GM19324 (cell line): Measurements from ENCODE around the gene KAT6B.
"Not testable (repeated sequence)": the region's sequence is repeated elsewhere in the genome, so short reads cannot be mapped to it uniquely, and the experiment has no call there.

Source experiments
- ATAC-seq: cut with Tn5 transposase; IDR thresholded peaks from one replicate; pipeline ENCODE4 v1.9.1; 2021; ENCODE audit warnings: mild to moderate bottlenecking, moderate library complexity; ENCODE audit not compliant: unreplicated experiment, low FRiP score

Gene KAT6B

GRCh38 chr10:74883428-74883827 lies 57.0 kb downstream of the KAT6B start:
- ATAC-seq = no peak

GRCh38 chr10:74887614-74888284 lies 61.3 kb downstream of the KAT6B start:
- ATAC-seq = no peak

DNA sequence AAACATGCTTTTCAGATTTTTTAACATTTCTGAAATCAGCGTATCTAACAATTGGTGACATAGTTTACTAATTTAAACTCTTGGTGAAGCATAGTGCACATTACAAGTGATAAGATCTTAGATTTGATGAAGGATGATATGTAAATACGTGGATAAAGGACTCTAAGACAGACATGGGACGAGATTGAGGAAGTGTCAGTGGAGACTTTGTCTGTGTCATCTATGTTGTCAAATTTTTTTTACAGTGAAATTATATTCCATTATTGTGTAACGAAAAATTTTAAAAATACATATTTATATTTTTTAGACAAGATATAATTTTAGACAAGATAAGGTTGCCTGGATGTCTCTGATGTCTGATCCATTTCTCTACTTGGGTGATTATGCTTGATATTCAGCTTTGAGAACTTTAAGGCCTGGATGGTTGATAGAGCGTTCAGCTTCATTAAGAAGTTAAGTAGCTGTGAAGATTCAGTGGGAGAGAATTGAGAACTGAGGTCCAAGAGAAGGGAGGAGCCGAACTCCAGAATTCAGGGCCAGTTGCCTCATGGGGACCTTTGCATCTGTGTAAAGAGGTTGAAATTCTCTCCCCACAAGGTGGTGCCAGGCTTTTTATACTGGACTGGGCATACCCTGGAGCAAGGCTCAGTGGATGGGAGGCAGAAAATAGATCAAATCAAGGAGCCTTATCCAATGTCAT lies 62.7 kb downstream of the KAT6B start:
- ATAC-seq = no peak

DNA sequence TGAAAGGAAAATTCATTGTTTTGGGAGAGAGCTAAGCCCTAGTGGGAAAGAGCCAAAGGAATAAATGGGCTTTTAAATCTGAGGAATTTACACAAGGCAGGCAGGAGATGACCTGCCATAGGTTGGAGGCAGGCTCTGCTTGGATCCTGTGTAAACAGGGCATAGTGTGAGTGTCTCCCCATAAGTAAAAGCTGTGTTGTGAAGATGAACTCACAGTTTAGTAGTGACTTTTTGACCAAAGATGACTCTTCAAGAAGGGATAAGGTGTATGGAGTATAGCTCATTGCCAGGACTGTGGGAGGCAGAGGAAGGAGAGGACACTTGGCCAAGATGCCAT lies 63.2 kb downstream of the KAT6B start:
- no peak for ATAC-seq

GRCh38 chr10:74890460-74890859 lies 64.1 kb downstream of the KAT6B start:
- ATAC-seq = no peak

GRCh38 chr10:74891053-74891452 lies 64.7 kb downstream of the KAT6B start:
- no peak for ATAC-seq

DNA sequence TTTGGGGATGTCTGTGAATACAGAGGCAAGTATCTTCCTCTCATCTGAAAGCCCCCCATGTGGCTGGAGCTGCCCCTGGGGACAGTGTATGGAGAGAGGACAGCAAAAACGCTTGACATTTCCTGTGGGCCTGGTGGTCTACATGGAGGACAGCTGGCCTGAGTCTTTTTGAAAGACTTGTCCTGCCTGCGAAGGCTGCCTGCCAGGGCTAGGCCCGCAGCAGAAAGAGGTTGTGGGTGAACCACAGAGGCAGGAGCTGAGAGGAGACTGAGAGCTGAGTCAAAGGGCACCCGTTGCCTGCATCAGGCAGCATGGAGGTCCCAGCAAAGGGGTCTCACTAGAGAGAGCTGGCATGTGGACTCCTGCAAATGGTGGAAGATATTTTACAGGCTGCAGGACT lies 66.4 kb downstream of the KAT6B start:
- ATAC-seq = no peak

DNA sequence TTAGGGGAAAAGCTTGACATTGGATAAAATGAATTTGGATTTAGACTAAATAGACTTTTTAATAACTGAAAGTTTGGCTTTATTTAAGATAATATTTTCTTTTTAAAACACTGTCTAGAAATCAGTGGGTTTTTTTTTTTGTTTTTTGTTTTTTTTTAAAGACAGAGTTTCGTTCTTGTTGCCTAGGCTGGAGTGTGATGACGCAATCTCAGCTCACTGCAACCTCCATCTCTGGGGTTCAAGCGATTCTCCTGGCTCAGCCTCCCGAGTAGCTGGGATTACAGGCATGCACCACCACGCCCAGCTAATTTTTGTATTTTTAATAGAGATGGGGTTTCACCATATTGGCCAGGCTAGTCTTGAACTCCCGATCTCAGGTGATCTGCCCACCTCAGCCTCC lies 66.9 kb downstream of the KAT6B start:
- ATAC-seq = not testable (repeated sequence)

- no peak for ATAC-seq
Measured at GRCh38 chr10:74896788-74897527, 70.6 kb downstream of the KAT6B start.

DNA sequence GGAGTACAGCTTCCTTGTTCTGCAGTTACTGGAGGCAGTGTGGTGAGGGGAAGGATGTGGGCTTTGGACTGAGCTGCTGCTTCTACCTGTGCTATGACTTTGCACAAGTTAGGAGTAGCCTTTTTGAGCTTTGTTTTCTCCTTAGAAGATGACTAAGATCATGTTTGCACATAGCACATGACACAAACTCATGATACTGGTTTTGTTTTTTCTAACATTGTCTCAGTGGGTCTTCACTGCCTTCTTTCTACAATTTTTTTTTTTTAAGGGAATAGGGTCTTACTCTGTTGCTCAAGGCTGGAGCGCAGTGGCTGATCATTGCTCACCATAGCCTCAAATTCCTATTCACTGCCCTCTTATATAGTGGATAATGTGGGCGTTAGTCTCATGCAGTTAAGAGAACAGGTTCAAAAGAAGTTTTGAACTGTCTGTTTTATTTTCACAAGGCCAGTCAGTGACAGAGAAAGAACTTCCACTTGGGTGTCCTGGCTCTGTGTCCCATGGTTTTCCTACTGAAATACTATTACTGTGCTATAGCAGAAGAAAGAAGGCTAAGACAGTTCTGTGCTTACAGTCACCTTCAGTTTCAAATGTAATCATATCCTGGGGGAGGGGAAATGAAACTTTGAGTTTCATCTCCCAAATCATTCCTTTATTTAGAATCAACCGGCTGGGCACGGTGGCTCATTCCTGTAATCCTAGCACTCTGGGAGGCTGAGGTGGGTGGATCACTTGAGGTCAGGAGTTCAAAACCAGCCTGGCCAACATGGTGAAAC lies 72.0 kb downstream of the KAT6B start:
- no peak for ATAC-seq

DNA sequence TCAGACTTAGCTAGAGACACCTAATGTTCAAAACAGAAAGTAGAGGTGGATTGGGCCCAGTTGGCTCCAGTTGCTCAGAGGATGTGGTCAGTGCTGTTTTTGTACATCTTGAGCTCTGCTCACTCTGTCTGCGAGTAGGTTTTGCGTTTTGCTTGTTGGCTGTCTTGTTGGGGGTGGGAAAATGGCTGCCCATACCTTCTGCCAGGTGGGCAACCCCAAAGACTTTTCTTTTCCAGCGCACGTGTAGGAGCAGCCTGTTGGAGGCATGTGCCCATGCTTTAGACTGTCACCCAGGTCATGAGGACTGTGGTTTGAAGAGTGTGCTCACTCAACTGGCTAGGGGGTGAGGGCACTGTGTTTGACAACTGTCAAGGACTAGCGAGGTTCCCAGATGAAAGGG lies 73.9 kb downstream of the KAT6B start:
- ATAC-seq = peak; percentile 59

GRCh38 chr10:74901301-74901700 lies 74.9 kb downstream of the KAT6B start:
- ATAC-seq = no peak

DNA sequence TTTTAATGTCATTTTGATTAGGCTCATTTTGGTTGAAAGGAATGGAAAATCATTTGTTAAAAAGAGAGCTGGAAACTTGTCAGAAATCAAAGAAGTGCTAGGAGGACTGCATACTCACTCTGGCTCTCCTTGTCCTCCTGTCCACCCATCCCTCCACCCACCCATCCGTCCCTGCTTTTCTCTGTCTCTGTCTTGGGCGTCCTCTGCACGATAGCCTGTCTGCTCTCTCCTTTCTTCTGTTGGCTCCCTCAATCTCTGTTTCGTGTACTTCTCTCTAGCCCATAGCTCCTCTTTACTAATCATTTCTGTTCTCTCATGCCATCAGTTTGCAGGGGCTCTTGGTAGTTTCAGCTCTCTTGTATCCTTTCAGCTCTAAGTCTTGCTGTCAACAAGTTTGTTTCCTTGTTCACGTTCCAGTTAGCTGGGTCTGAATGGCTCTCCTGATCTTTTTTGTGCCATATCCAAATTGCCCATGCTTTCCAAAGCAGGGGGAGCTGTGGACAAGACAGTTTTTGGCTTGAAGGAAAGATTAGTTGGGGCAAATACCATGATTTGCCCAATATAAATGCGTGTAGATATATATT lies 75.6 kb downstream of the KAT6B start:
- ATAC-seq = no peak

GRCh38 chr10:74903491-74903890 lies 77.1 kb downstream of the KAT6B start:
- ATAC-seq = no peak

DNA sequence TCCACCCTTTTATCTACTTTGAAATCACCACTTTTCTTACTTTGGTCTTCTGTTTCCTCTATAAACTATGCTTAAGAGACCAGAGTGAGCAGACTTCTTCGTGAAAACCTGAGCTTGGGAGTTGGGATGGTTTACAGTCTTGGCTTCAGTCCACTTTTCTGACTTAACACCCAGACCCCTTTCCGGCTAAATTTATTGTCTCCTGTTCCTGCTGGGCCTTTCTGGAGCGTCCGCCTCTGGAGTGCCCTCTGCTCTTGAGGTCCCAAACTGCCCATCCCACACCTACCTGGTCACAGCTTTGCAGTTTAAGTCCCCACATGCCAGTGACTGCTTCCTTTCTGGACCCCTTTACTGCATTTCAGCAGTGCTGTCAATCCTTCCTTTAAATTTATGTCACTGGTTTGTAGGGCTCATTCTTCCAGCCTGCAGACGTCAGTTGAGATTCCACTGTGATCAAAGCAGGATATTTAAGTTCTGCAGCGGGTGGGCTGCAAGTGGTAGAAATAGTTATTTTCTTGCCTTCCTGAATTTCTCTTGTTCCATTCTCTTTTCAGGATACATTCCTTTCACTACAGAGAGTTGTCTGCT lies 80.3 kb downstream of the KAT6B start:
- no peak for ATAC-seq

GRCh38 chr10:74909670-74910069 lies 83.3 kb downstream of the KAT6B start:
- no peak for ATAC-seq

GRCh38 chr10:74910241-74910975 lies 84.0 kb downstream of the KAT6B start:
- no peak for ATAC-seq

GRCh38 chr10:74910976-74911350 lies 84.6 kb downstream of the KAT6B start:
- ATAC-seq = no peak

DNA sequence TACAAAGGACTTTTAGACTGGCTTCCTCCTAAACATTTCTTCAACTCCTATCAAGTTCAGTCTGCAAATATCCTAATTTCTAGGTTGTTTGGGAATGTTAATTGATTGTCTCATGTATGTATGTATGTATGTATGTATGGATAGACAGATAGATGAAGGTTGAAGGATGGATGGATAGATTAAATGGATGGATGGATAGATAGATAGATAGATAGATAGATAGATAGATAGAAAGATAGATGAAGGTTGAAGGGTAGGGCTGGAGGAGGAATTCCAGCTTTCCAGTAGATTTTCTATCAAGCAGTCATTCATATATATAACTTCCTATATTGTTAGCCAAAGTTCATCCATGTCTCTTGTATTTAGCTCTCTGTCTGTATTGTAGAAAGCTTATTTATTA lies 85.8 kb downstream of the KAT6B start:
- ATAC-seq = no peak

- ATAC-seq = no peak
Measured at GRCh38 chr10:74912682-74913081, 86.3 kb downstream of the KAT6B start.
